HG02884 (cell line): Measurements from ENCODE around the gene ATXN2.
A peak's percentile ranks its signal among the peaks of the same experiment; 100 is the strongest.
"Not testable (repeated sequence)": the region's sequence is repeated elsewhere in the genome, so short reads cannot be mapped to it uniquely, and the experiment has no call there.

Source experiments
- ATAC-seq: cut with Tn5 transposase; IDR thresholded peaks from one replicate; pipeline ENCODE4 v1.9.1; 2021; ENCODE audit warnings: mild to moderate bottlenecking, moderate library complexity; ENCODE audit not compliant: unreplicated experiment

ATXN2 gene, protein sequence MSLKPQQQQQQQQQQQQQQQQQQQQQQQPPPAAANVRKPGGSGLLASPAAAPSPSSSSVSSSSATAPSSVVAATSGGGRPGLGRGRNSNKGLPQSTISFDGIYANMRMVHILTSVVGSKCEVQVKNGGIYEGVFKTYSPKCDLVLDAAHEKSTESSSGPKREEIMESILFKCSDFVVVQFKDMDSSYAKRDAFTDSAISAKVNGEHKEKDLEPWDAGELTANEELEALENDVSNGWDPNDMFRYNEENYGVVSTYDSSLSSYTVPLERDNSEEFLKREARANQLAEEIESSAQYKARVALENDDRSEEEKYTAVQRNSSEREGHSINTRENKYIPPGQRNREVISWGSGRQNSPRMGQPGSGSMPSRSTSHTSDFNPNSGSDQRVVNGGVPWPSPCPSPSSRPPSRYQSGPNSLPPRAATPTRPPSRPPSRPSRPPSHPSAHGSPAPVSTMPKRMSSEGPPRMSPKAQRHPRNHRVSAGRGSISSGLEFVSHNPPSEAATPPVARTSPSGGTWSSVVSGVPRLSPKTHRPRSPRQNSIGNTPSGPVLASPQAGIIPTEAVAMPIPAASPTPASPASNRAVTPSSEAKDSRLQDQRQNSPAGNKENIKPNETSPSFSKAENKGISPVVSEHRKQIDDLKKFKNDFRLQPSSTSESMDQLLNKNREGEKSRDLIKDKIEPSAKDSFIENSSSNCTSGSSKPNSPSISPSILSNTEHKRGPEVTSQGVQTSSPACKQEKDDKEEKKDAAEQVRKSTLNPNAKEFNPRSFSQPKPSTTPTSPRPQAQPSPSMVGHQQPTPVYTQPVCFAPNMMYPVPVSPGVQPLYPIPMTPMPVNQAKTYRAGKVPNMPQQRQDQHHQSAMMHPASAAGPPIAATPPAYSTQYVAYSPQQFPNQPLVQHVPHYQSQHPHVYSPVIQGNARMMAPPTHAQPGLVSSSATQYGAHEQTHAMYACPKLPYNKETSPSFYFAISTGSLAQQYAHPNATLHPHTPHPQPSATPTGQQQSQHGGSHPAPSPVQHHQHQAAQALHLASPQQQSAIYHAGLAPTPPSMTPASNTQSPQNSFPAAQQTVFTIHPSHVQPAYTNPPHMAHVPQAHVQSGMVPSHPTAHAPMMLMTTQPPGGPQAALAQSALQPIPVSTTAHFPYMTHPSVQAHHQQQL

DNA sequence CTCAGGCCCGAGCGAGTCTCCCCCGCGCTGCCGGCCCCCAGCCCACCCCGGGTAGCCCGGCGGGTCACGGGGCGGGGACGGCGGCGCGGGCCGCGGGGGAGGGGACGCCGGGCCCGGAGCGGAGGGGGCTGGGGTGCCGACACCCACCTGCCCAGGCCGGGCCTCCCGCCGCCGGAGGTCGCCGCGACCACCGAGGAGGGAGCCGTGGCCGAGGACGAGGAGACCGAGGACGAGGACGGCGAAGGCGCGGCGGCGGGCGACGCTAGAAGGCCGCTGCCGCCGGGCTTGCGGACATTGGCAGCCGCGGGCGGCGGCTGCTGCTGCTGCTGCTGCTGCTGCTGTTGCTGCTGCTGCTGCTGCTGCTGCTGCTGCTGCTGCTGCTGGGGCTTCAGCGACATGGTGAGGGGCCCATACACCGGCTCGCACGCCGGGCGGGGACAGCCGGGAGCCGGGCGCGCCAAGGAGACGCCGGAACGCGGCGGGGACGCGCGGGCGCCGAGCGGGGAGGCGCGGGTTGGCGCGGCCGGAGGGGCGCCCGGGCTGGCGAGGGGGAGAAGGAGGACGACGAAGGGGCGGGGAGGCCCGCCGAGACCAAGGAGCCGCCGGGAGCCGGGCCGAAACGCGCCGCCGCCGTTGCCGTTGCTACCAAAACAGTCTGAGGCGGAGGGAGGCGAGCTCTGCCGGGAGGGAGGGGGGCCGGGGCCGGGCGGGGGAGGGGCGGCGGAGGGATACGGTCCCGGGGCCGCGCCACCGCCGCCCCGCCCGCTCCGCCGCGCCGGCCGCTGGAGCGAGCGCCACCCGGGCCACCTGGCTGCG, at the start of gene ATXN2:
TSS of gene ATXN2 (minus strand) at position 679 of the 816 bp plus-strand sequence. CDS start at position 398, 281 bp downstream.
- peak; percentile 42 for ATAC-seq

DNA sequence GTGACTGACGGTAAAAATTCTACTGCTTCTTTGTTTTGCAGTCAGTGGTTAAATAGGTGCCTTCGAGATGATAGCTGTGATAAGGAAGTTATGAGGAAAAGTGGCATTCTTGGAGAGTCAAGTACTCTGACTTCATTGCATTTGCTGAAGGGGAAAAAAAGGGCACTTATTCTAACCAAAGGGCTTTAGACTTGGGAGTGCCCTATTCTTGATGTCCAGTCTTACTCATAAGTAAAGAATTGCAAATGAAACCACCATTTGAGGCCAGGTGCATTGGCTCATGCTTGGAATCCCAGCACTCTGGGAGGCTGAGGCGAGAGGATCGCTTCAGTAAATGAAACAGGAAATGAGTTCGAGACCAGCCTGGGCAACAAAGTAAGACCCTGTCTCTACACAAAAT, 46.3 kb upstream of the ATXN2 start:
- no peak for ATAC-seq

DNA sequence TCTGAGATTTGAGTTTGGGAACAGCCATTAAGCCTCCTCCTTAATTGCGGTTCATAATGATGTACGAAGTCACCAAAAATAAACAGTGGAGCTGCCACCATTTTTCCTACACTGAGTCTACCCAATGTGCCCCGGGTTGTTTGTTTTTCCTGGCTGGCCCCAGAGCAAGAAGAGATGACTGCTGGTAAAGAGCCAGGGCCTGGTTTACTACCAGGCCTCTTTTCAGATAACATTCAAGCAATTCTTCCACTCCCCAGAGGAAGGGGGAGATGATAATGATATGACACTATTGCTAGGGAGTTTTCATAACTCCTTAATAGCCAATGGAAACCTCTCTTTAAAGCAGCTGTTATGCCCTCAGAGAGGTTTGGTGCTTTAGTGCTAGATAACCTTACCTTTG, 44.3 kb upstream of the ATXN2 start:
- ATAC-seq = no peak

DNA sequence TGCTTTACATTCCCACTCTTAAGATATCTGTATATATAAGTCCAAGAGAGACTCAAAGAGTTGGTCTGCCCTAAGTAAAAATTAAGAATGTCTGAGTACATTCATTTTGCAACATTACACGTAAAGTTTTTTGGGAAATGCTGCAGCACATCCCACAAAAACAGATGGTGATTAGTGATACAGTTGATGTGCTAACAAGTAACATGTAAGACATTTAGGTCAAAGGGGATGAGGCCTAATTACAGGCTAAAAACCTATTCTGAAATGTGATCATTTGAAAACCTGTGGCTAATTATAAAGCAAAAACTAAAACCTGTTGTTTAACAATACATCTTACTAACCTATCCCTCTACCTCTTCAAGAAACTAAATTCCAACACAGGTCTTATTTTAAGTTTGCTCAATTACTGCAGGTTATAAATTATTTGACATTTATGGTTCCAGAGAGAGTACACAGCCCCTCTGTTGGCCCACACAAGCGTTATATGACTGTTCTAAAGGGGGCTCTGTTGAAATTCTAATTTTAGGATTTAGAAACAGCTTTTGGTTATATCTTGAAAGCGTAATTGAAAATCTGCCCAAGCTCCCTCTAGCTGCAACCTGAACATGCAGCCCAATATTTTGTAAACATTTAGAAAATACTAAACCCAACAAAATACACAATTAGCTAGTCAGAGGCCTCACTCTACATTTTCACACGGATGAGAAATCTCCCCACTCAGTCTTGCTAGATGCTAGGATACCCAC, 43.7 kb upstream of the ATXN2 start:
- ATAC-seq = no peak

DNA sequence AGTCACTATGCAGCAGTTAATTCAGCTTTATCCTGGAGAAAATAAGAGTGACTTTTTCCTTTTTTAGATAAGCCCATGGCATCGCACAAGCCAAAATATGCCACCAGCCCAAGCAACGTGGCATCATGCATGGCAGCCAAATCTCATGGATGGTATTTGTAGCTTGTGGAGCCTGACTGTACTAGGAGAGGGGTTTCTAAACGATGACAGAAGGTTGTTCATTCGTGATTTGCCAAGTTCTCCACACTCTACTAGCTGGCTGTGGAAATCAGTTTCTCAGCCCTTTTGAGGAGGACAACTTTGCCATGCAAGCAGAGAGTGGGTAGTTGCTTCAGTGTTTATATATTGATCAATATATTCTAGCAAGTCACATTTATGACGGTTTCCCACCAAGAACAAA, 41.4 kb upstream of the ATXN2 start:
- ATAC-seq = no peak

DNA sequence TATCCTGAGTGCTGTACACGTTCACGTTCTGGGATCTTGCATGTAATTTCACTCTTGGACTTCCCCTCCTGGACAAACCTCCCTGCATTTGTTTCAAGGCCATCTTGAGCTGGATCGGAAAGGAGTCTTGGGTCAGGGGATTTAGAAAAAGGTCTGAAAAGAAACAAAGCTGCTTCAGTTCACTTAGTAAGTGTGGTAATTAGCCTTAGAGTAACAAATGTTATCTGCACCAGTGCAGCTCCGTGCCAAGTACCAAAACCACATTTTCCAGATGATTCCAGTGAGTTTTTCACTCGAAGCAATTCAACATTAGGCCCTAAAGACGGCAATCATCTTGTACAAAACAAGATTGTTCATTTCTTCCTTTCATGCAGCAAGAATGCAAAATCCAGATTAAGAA, 39.4 kb upstream of the ATXN2 start:
- ATAC-seq = no peak

DNA sequence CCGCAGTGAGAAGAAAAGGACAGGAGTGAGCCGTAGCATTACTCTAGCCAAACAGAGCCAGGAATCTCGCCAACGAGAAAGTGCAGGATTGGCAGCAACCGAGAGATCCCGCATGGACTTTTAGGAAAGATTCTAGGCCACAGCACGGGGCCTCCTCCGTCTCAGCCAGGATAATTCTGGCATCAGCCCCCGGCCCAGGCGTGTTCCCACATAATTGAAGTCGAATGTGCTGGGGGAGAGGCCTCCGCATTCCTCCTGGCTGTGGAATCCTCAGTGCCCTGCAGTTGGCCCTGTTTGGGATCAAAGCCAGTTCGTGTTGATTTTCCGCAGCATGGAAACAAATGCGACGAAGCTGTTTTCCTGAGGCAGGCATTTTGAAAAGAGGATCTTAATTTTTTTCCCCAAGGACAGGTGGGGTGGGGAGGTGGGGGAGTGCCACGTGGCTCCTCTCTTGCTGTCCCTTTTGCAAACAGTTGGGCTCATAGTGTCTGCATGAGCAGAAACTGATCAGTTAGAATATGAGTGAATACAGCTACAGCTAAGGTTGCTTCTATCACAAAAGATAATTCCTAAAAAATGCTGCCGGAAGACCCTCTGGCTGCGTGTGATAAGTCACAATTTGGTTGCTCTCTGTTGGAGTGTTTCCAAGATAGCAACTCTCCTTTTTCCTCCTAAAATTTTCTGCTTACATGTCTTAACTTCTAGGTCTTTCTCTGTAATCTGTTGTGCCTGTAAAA, 37.3 kb upstream of the ATXN2 start:
- ATAC-seq = no peak

DNA sequence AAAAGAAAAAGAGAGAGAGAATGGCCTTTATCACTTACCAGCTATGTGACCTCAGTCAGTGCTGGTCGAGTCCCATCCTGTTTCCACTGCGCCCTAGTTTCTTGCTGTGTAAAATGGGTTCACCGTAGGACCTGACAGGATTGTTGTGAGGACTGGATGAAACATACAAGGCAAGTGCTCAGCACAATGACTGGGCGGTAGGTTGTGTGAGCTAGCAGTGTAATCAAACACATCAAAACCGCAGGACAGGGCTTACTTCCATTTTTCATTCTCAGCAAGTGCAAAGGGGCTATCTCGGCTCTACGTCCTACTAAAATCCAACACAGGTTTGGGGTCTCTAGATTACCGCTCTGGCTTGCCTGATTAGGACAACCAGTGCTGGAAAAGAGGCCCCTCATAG, 36.4 kb upstream of the ATXN2 start:
- no peak for ATAC-seq

DNA sequence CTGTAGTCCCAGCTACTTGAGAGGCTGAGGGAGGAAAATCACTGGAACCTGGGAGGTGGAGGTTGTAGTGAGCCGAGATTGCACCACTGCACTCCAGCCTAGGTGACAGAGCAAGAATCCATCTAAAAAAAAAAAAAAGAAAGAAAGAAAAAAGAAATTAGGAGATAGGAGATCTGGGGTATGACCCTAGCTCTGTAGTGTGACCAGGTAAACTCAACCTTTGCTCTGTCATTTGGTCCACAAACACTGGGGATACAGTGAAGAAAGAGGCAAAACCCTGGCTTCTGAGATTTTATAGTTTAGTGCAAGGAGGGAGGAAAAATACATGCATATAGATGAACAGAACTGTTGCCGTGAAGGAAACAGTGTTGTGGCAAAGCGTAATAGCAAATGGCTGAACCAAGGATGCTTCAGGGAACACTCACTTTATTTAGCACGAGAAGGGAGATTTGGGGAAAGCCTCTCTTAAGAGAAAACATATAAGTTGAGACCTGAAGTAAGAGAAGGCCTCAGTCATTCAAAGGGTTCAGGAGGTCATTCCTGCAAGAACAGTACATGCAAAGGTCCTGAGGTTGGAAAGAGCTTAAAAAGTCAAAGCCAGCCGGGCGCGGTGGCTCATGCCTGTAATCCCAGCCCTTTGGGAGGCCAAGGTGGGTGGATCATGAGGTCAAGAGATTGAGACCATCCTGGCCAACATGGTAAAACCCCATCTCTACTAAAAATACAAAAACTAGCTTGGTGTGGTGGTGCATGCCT, 29.6 kb upstream of the ATXN2 start:
- no peak for ATAC-seq

DNA sequence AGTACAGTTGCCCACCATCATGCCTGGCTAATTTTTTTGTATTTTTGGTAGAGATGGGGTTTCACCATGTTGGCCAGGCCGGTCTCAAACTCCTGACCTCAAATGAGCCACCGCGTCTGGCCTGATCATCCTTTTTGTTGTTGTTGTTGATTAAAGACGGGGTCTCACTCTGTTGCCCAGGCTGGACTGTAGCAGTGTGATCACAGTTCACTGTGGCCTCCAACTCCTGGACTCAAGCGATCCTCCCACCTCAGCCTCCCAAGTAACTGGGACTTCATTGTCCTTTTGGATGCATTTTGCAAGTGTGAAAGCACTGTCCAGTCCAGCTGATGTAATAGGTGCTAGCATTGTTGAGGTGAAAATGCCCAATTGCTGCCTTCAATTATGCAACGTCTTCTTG, 27.1 kb upstream of the ATXN2 start:
- ATAC-seq = no peak

DNA sequence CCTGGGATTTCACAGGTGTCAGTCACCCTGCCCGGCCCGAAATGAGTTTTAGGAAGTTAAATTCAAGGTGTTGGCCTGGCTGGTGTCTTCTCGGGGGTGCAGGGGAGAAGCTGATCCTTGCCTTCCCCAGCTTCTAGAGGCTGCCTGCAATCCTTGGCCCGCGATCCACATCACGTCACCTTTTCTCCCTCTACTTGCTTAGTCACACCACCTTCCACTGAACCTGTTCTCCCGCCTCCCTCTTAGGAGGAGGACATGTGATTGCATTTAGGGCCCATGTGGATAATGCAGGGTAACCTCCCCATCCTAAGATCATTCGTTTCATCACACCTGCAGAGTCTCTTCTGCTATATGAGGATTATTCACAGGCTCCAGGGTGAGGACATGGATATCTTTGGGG, 25.4 kb upstream of the ATXN2 start:
- no peak for ATAC-seq

DNA sequence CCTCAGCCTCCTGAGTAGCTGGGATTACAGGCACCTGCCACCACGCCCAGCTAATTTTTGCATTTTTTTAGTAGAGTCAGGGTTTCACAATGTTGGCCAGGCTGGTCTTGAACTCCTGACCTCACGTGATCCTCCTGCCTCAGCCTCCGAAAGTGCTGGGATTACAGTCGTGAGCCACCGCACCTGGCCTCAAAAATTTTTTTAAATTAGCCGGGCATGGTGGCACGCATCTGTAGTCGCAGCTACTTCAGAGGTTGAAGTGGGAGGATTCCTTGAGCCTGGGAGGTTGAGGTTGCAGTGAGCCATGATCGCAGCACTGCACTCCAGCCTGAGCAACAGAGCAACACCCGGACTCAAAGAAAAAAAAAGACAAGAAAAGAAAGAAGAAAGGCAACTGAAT, 18.7 kb upstream of the ATXN2 start:
- ATAC-seq = not testable (repeated sequence)

DNA sequence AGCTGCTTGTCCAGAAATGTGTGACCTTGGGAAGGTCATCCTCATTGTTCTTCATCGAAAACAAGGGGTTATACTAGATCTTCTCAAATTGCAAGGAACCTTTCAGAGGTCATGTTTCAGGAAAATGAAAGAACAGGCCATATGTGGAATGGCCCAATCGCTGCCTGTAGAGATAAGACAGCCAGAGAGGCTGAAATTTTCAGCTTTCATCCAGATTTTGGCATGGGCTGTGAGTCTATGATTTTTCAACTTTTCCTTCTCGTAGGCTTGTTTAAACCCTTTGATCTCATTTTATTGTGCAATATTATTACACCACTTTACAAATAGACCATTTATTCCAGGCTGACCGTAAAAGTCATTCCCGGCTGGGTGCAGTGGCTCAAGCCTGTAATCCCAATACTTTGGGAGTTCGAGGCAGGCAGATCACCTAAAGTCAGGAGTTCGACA, 17.1 kb upstream of the ATXN2 start:
- no peak for ATAC-seq

DNA sequence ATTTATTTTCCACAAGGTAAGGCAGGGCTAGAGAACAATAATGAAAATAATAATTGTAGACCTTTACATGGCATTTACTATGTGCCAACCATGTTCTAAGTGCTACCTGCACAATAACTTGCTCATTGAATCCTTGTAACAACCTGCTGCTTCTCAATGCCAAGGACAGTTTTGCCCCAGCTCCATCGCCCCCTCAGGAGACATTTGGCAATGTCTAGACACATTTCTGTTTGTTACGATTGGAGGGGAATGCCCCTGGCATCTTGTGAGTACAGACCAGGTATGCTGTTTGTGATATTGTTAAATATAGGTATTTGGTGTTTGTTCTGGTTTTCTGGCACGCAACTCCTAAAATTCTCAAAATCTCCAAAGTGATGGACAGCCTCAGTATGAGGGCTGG, 8.1 kb upstream of the ATXN2 start:
- ATAC-seq = no peak

DNA sequence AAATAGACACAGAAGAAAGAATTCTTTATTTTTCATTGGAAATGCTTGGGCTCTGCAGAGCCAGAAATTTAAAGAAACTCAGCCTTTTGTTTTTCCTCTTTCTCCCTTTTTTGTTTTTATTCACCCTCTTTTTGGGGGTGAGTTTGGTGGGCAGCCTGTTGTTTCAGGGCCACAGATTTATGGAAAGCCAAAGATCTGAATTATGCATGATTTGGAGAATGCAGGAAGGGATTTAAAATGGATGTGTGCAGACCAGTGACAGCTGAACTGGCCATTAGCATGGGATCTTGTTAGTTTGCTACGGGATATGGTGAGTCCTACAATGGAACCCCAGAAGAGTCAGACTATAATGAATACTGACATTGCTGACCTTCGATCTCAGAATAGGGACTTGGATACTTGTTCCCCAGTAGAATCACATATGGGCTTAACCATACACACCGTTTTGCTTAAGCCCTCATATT, 7.7 kb upstream of the ATXN2 start:
- ATAC-seq = no peak

DNA sequence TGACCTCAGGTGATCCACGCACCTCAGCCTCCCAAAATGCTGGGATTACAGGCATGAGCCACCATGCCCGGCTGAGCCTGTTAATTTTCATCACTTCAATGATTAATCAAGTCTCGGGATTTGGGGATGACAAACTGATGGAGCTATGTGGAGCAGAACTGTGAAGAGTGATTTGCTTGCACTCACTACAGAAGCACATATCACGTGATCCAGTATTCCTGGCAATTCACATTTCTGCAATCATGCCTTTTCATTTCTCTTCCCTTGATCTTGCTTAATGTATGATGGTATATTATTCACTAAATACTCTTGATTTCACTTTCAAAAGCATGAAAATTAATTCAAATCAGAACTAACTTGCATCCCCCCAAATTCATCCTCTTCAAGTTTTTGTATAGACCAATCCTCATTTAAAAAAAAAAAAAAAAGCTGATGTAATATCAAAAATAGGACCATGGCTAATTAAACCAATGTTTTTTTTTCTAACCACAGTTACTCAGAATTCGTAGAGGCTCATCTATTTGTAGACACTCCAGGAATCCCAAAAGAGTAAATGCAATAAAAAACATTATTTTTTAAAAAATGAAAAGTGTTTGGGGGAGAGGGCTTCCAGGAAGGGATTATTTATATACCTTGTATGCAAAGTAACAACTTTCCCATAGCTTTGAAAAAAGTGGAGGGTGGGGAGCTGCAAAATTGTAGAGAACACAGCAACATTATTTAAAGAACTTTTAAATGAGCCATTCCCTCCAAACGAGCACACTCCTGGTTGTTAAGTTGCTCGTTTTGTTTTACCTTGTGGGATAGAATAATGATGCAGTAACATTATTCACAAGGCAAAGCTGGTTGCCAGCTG, 7.0 kb upstream of the ATXN2 start:
- no peak for ATAC-seq

DNA sequence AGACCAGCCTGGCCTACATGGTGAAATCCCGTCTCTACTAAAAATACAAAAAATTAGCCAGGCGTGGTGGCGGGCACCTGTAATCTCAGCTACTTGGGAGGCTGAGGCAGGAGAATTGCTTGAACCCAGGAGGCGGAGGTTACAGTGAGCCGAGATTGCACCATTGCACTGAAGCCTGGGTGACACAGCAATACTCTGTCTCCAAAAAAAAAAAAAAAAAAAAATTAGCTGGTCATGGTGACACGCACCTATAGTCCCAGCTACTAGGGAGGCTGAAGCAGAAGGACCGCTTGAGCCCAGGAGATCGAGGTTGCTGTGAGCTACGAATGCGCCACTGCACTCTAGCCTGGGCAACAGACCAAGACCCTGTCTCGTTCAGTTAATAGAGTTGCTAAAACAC, 3.7 kb upstream of the ATXN2 start:
- ATAC-seq = not testable (repeated sequence)
